ENCODE results near the gene TTN. TPM values are rescaled to one million over a fixed set of nuclear protein-coding genes. Genes with fewer than 3 reads are reported as not detected.

Gene TTN
- total RNA-seq, 1 experiment from 2014 or later = 1.1 TPM

GRCh38 chr2:178707476-178707875 is 99.7 kb downstream of the TTN start:
- POLR2A ChIA-PET (ENCODE audit: unreplicated experiment) = no interaction called here

GRCh38 chr2:178704876-178705275 is 102.3 kb downstream of the TTN start:
- Histone ChIP-seq H3K27ac (ENCODE audit: low read length) (no peak overlapping the region), H3K9me3 (ENCODE audit: low read length) (no peaks in the 10 kb centered on the region), H3K4me1 (ENCODE audit: insufficient read depth, low read length) (no peaks in the 10 kb centered on the region), H2AFZ (ENCODE audit: low read length) (no peak overlapping the region), H3K9me2 (replicated peaks; ENCODE audit: low read length) (no peaks in the 10 kb centered on the region), H3K79me2 (ENCODE audit: low read length) (no peaks in the 10 kb centered on the region), H3F3A (ENCODE audit: low read length, unreplicated experiment) (no peaks in the 10 kb centered on the region), H3K4me3 (ENCODE audit: low read length) (no peak overlapping the region), H3K27me3 (ENCODE audit: low read length) (peaks cover 64% of the 10 kb centered on the region), H3K4me2 (ENCODE audit: low read length) (no peak overlapping the region), H3K9ac (ENCODE audit: low read length) (no peak overlapping the region), H4K20me1 (ENCODE audit: low read length) (no peaks in the 10 kb centered on the region), H3K36me3 (ENCODE audit: low read depth, low read length) (no peaks in the 10 kb centered on the region)
- no TSS peak for BruUV-seq (replicated peaks)
- ChIA-PET CTCF (interaction anchor here (0.6 kb wide), 1 partner anchor 13 kb away, joined by 6 read pairs; no protein-coding TSS in a partner anchor), POLR2A (ENCODE audit: unreplicated experiment) (no interaction called here)
- TF ChIP-seq EZH2 (IDR thresholded peaks at IDR 0.05; ENCODE audit: low read length, unreplicated experiment) (no peak), CTCF (conservative IDR thresholded peaks at IDR 0.05; ENCODE audit: low read depth, low read length) (no peak), EZH2phosphoT487 (IDR thresholded peaks at IDR 0.05; ENCODE audit: borderline replicate concordance, low read length) (no peak)
- DNase-seq (no peak), ATAC-seq (no peak)
- intact Hi-C loops (cut with micrococcal nuclease) = no loop called here

More at GRCh38 chr2:178707476-178707875, 99.7 kb downstream of the TTN start:
- CTCF ChIA-PET = no interaction called here
- no peaks in the 10 kb centered on the region for H4K20me1 ChIP-seq (ENCODE audit: low read length)
- no peaks in the 10 kb centered on the region for H3K79me2 ChIP-seq (ENCODE audit: low read length)
- no peak overlapping the region for H3K27ac ChIP-seq (ENCODE audit: low read length)
- no peak for ATAC-seq
- H2AFZ ChIP-seq (ENCODE audit: low read length) = no peak overlapping the region
- H3K36me3 ChIP-seq (ENCODE audit: low read depth, low read length) = no peaks in the 10 kb centered on the region
- H3K9me2 ChIP-seq (replicated peaks; ENCODE audit: low read length) = no peaks in the 10 kb centered on the region
- DNase-seq = no peak
- no TSS peak for BruUV-seq (replicated peaks)
- no peaks in the 10 kb centered on the region for H3K9me3 ChIP-seq (ENCODE audit: low read length)
- H3K4me3 ChIP-seq (ENCODE audit: low read length) = no peak overlapping the region
- no peaks in the 10 kb centered on the region for H3K4me1 ChIP-seq (ENCODE audit: insufficient read depth, low read length)
- intact Hi-C loops (cut with micrococcal nuclease) = no loop called here
- H3K9ac ChIP-seq (ENCODE audit: low read length) = no peak overlapping the region
- TF ChIP-seq EZH2phosphoT487 (IDR thresholded peaks at IDR 0.05; ENCODE audit: borderline replicate concordance, low read length) (no peak), EZH2 (IDR thresholded peaks at IDR 0.05; ENCODE audit: low read length, unreplicated experiment) (no peak), CTCF (conservative IDR thresholded peaks at IDR 0.05; ENCODE audit: low read depth, low read length) (no peak)
- H3K27me3 ChIP-seq (ENCODE audit: low read length) = peaks cover 82% of the 10 kb centered on the region
- H3K4me2 ChIP-seq (ENCODE audit: low read length) = no peak overlapping the region
- no peaks in the 10 kb centered on the region for H3F3A ChIP-seq (ENCODE audit: low read length, unreplicated experiment)

- TF ChIP-seq CTCF (conservative IDR thresholded peaks at IDR 0.05; ENCODE audit: low read depth, low read length) = no peak
- TF ChIP-seq EZH2phosphoT487 (IDR thresholded peaks at IDR 0.05; ENCODE audit: borderline replicate concordance, low read length) = no peak
- no peak for TF ChIP-seq EZH2 (IDR thresholded peaks at IDR 0.05; ENCODE audit: low read length, unreplicated experiment)
- no TSS peak for BruUV-seq (replicated peaks)
- Histone ChIP-seq H2AFZ (ENCODE audit: low read length) (no peak overlapping the region), H3K36me3 (ENCODE audit: low read depth, low read length) (no peaks in the 10 kb centered on the region), H3K27me3 (ENCODE audit: low read length) (peaks cover 52% of the 10 kb centered on the region), H3K27ac (ENCODE audit: low read length) (no peak overlapping the region), H3K4me1 (ENCODE audit: insufficient read depth, low read length) (no peaks in the 10 kb centered on the region), H3K79me2 (ENCODE audit: low read length) (no peaks in the 10 kb centered on the region), H3K9ac (ENCODE audit: low read length) (no peak overlapping the region), H3K9me3 (ENCODE audit: low read length) (no peaks in the 10 kb centered on the region), H4K20me1 (ENCODE audit: low read length) (no peaks in the 10 kb centered on the region), H3K9me2 (replicated peaks; ENCODE audit: low read length) (no peaks in the 10 kb centered on the region), H3K4me3 (ENCODE audit: low read length) (no peak overlapping the region), H3F3A (ENCODE audit: low read length, unreplicated experiment) (no peaks in the 10 kb centered on the region), H3K4me2 (ENCODE audit: low read length) (no peak overlapping the region)
- intact Hi-C loops (cut with micrococcal nuclease) = no loop called here
- ATAC-seq (no peak), DNase-seq (no peak)
- ChIA-PET CTCF (no interaction called here), POLR2A (ENCODE audit: unreplicated experiment) (interaction anchor here (0.6 kb wide), 1 partner anchor 1169 kb away, joined by 7 read pairs; no protein-coding TSS in a partner anchor)
Measured at GRCh38 chr2:178702361-178702760, 104.9 kb downstream of the TTN start.

Measured in PC-3 (cell line).